Stimulated activated naive CD4-positive, alpha-beta T cell (primary cell): ENCODE results near the gene PHOX2A.

Source experiments
- DNase-seq, 6 experiments: peaks; one replicate each; lab custom pipeline; 2025; lab: John Stamatoyannopoulos, UW

PHOX2A gene

GRCh38 chr11:72249961-72250360 lies 6.0 kb upstream of the PHOX2A start:
- no peak for DNase-seq

DNA sequence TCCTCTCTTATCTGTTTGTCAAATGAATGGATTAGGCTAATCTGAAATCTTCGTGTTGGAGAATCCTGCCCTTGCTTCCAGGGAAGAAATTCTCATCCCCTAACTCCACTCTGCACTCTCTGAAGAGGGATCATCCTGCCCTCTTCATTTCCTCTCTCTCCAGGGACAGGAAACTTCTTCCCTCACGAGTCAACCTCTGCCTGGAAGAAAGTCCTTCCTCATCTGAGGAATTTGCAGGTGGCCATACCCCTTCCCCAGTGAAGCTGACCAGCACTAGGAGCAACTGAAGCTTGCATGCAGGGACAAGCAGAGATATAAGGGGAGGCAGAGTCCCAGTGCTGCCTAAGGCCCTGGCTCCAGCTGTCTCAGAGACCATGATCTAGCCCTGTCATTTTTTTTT lies 3.6 kb upstream of the PHOX2A start:
- DNase-seq: no peak

GRCh38 chr11:72245263-72245816 lies 1.4 kb upstream of the PHOX2A start:
- no peak for DNase-seq

- no peak for DNase-seq
Observed at GRCh38 chr11:72244361-72245262, 636 bp upstream of the PHOX2A start.

GRCh38 chr11:72243173-72244059 lies 560 bp downstream of the PHOX2A start:
- no peak for DNase-seq

DNA sequence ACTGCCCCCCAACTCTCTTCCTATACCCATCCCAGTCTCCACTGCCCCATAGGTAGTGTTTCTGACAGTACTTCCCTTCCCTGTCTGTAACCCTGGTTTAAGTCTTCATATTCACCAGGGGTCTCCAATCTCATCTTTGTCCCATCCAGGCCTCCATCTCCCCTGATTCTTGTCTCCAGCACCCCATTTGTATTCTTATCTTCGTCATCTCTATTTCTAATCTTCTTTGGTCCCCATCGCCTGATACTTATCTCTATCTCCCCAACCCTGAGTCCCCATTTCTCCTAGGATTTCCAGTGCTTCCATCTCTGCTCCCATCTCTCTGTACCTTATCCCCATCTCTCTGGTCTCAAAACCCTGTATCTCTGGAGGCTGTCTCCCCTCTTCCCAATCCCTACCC lies 1.8 kb downstream of the PHOX2A start:
- DNase-seq: no peak

DNA sequence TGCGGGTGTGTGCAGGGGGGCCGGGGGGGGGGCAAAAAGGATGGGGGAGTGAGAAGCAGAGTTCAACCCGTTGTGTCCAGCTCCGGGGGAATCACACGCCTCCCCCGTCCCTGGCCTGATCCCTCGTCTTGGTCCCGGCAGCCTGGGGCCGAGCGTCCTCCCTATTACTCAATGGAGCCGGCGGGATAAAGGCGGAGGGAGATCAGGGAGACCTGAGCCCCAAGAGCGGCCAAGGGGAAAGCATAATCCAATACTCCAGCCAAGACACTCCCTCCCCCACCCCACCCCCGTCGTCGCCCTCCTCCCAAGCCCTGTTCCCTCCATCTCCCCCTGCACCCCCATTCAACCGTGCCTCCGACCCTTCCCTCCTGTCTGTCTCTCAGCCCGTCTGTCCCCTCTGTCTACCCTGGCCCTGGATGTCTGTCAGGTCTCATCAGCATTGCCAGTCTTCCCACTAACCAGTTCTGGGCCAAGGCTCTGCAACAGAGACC lies 2.6 kb downstream of the PHOX2A start:
- DNase-seq: no peak

DNA sequence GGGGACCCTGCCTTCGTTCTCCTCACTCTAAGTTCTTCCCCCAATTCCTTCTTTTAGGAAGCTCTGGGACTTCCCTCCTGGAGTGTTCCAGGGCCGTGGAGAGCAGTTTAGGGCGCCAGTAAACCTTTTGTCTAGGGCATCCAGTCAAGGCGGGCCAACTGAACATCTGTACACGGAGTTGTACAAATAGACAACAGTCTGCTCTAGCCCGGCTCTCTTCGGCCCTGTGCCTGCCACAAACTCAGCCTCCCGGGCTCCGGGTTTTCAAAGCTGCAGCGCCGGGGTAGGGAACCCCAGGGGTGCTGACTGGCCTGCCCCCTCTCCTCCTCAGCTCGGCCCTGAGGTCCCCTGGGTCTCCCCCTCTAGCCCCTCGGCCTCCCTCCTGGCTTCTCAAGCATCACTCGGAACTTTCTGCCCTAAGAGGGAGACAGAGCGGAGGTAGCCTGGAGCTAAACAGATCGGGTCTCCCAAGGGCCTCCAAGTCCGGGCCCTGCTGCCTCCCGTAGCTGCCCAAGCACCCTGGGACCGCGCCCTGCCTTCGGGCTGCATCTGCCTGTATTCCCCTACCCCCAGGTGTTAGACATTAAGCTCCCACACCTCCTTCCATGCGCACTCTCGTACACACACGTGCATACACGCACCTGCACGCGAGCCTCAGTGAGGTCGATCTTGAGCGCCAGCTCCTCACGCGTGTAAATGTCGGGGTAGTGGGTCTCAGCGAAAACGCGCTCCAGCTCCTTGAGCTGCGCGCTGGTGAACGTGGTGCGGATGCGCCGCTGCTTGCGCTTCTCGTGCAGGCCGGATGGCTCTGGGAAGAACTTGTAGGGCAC lies 3.3 kb downstream of the PHOX2A start:
- DNase-seq: peak in 1 of 6 experiments; percentile 6

- DNase-seq: no peak
Observed at GRCh38 chr11:72239849-72240460, 4.0 kb downstream of the PHOX2A start.

- no peak for DNase-seq
Observed at GRCh38 chr11:72239313-72239848, 4.6 kb downstream of the PHOX2A start.

DNA sequence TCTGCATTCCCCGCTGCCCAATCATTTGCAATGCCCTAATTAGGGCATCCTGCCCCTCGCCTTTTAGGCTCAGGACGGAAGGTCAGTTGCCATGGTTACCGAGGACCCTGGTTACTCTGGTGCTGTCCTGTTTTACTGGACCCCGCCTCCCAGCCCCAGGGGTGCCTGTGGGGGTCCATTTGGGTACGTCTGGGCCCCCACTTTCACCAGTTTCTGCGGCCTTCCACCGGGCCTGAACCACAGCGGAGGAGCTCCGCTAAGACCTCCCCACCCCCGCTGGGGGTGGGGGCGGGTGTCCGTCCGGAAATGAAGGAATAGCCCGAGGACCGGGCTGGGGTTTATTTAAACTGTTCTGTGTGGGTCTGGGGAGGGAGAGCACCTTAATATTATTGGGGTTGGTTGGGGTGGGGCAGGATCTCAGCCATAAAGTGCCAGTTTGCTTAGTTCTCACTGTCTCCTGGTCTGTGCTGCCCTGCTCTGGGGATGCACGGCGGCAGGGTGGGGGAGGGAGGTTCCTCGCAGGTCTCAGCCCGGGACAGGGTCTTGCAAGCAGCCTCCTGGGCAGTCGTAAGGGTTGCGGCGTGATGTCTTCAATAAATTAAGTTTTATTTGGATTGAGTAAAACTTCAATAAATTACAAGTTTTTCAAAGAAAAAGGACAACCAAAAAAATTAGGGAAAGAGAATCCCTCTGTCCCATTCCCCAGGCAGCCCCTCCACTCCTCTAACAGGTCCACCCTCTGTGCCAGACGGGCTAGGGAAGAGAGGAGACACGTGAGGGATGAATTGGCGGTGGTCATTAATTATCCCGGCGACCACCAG lies 5.3 kb downstream of the PHOX2A start:
- DNase-seq: no peak

DNA sequence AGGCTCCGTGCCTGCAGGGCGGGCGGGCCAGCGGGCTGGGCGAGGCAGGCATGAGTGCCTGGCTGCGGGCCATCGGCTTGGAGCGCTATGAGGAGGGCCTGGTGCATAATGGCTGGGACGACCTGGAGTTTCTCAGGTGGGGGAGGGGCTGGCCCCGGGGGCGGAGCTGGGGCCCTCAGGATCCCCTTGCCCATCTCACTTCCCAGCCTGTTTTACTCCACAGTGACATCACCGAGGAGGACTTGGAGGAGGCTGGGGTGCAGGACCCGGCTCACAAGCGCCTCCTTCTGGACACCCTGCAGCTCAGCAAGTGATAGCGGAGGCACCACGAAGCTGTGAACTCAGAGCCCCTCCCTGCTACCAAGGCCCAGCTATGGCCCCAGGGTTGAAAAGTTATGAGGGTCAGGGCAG lies 5.9 kb downstream of the PHOX2A start:
- peak in 3 of 6 experiments; percentile 22 to 26 (median 23) for DNase-seq

- DNase-seq: no peak
Observed at GRCh38 chr11:72237112-72237931, 6.7 kb downstream of the PHOX2A start.

- DNase-seq: no peak
Observed at GRCh38 chr11:72236774-72237111, 7.2 kb downstream of the PHOX2A start.

DNA sequence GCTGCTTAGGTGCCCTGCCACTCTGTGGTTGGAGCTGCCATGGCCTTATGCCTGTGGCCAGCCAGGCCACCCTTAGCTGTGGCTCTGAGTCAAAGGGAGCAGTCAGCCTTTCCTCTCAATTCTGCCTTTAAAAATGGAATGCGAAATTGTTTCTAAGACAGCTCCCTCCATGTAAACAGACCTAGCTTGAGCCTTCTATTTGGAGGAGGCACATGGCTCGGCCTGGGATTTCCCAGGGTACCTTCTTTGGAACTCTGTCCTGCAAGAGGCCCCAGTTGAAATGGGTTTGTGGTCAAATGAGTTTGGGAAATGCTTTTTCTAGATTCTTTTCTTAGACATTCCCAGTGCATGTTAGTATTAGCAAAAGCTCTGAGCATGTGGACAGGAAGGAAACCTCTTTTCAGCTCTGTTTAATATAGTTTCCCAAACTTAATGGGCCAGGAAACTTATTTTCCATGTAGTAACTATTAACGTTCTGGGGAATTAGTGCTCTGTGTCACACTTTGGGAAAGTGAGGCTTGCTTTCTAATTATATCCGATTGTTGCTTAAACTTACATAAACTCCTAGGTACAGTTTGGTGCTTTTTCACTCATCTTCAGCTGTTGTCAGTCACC lies 7.8 kb downstream of the PHOX2A start:
- DNase-seq: no peak

GRCh38 chr11:72235351-72236057 lies 8.5 kb downstream of the PHOX2A start:
- DNase-seq: no peak

DNA sequence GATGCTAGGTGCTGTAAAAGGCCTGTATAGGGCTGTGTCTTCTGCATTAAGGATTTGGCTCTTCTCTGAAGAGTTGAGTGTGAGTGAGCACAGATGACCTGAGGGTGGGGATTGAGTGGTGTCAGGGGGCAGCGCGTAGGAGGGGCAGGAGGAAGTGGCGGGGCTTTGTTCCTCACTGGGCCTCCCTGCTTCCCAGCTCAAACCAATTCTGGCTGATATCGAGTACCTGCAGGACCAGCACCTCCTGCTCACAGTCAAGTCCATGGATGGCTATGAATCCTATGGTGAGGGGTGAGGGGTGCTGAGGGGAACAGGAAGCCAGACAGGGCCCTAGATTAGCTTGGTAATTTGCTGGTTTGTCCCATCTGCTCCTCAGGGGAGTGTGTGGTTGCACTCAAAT lies 9.1 kb downstream of the PHOX2A start:
- DNase-seq: no peak

DNA sequence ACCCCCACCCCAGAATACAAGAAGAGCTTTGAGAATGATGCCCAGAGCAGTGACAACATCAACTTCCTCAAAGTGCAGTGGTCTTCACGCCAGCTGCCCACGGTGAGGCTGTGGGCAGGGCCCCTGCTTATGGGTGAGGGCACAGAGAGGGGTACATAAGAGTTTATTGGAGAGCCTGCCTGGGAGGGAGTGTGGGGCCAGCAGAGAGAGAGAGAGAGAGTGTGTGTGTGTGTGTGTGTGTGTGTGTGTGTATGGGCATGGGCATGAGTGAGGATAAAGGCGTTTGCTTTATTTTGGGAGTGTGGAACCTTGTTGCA lies 9.5 kb downstream of the PHOX2A start:
- no peak for DNase-seq
